SIG-M5 treated with dmso at 0.1 percent for 504 hours (cell line): ENCODE results near the gene RRP9.
"Not testable (repeated sequence)": the region's sequence is repeated elsewhere in the genome, so short reads cannot be mapped to it uniquely, and the experiment has no call there.

Source experiments
- DNase-seq: peaks from one replicate; lab custom pipeline; 2025; ENCODE audit not compliant: unreplicated experiment; lab: John Stamatoyannopoulos, UW

The RRP9 gene

DNA sequence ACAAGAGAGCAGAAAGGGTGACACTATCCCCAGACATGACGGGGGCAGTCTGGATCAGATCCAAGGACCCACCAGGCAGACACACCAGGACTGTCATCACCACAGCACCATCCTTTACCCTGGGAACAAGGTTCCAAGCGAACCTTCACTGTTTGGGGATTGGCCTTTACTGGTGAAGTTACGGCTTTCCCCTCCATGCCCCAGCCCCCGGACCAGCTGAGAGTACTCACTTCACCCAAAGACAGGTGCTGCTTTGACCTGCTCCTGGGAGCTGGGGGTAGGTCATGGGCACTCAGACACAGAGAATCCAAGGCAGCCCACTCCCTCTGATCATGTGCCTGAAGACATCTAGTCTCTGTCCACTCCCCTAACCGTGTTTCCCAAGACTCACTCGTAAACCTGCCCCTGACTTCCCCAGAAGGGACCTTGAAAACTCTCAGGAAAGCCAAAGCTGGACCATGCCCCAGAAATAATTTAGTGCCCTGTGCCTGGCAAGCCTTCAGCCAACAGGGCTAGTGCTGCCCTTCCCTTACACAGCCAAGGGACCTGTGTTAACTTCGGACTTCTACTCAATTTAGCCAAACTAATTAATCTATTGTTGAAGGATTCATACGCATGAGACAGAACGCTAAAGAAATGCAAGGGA lies 2.8 kb downstream of the RRP9 start:
- DNase-seq, result no peak

- no peak for DNase-seq
Measured at GRCh38 chr3:51937611-51938450, 3.9 kb downstream of the RRP9 start.

GRCh38 chr3:51937014-51937413 lies 4.7 kb downstream of the RRP9 start:
- no peak for DNase-seq

GRCh38 chr3:51935886-51936755 lies 5.6 kb downstream of the RRP9 start:
- DNase-seq, result no peak

DNA sequence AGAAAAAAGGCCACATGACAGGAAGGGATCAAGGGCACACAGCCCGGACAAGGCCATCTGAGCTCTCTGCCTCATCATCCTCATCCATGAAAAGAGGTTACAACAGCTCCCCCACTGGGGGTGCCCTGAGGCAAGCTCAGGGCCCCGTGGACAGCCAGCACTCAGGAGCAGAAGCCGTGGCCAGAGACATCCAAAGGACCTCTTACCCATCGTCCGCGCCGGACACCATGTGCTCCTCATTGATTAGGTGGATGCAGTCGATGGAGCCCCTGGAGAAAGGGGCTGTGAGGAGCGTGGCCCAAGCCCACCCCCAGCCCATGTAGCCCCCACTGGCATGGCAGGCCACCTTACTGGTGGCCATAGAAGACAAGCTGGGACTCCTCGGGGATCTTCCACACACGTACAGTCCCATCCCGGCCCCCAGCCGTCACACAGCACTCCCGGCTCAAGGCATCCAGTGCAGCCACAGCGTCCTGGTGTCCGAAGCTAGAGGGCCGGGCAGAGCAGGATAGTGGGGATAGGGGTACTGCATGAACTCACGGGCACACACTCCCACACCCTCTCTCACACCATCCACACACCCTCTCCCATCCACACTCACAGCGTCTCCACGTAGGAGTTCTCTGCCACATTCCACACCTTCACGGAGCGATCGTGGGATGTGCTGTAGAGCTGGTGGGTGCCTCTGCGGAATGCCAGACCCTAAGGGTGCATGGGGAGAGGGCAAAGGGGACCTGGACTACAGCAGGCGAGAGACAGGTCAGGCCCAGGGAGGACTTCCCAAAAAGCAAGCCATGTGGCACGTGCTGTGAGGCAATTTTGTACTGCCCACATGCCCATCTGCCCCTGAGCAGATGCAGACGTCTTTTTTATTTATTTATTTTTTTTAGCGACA lies 6.5 kb downstream of the RRP9 start:
- no peak for DNase-seq

DNA sequence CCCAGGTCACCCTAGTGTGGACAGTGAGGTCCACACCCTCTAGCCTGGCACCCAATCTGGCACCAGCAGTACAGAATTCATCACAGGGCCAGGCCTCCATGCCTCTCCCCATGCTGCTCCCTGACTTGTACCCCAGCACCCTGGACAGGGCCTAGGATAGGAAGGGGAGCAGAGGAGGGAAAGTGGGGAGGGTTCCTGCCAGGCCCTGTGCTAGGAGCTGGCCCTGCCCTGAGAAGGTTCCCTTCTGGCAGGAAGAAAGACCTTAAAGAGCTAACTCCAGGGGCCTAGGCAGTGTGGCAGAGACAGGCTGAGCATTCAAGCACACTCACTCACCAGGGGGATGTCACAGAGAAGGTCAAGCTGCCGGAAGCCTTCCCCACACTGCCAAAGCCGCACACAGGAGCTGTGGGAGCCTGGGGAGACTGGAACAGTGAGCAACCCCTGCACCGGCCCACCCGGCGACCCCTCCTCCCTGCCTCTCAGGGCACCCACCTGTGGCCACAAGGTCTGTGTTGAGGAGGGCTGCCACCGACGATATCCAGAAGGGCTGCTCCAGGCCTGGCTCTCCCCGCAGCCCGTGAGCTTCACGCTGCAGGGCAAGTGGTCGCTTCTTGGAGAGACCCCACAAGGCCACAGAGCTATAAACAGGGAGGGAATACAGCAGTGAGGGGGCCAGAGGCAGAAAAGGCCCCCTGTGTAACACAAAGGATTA lies 7.4 kb downstream of the RRP9 start:
- no peak for DNase-seq

- no peak for DNase-seq
Measured at GRCh38 chr3:51933471-51934138, 8.1 kb downstream of the RRP9 start.

DNA sequence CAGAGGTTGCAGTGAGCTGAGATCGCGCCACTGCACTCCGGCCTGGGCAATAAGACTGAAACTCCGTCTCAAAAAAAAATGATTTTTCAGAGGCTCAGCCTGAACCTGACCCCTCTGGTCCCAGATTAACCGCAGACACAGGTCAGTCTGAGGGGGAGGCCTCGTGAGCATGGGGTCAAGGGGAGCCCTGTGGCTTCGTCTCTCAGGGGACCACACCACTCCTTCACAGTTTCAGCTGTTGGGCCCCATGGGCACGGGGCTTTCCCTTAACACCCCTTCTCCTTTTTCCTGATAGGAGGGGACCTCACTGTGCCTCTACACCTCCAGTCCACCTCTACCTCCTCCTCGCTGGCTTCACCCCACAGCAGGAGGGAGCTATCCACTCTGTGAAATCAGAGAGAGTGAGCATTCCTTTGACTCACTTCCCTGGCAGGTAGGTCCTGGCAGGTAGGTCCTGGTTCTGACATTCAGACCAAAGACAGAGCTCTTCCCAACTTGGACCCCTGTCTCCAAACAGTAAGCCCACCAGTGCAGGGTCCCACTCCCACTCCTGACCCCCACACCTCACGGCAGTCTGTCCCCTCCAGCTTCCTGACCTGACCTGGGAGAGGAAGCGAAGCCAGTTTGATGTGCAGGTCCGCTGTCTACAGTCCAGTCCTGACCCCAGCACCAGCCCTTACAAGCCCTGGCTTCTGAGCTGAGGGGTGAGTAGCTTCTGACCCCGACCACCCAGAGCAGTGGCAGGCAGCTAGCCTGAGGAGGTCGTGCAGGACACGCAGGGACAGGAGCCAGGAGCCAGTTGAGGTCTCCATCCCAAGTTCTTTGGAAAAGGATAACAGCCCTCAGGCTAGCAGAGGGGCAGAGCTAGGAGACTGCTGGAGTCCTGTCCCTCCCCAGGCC lies 9.0 kb downstream of the RRP9 start:
- DNase-seq, result no peak

GRCh38 chr3:51931756-51932155 lies 9.9 kb downstream of the RRP9 start:
- no peak for DNase-seq

- DNase-seq, result no peak
Measured at GRCh38 chr3:51930439-51930838, 11.3 kb downstream of the RRP9 start.

- peak; percentile 48 for DNase-seq
Measured at GRCh38 chr3:51929420-51930003, 12.2 kb downstream of the RRP9 start.

- DNase-seq, result not testable (repeated sequence)
Measured at GRCh38 chr3:51928981-51929380, 12.7 kb downstream of the RRP9 start.

DNA sequence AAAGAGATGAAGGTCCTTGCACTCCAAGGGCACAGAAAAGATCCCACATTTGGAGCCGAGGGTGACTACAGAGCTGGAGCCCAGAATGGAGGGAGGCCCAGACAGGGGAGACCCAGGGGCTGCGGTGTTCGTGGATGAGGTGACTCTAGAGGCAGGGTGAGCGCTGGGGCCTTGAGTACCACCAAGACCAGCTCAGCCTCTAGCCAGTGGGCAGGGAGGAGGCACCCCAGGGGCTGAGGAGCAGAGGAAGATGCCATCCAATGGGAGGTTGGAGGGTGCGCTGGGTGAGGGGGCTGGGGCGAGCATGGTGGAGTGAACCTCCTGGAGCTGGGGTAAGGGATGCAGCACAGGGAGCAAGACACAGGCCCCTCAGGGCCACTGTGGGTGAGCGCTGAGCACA lies 13.3 kb downstream of the RRP9 start:
- no peak for DNase-seq

GRCh38 chr3:51927061-51927977 lies 14.4 kb downstream of the RRP9 start:
- DNase-seq, result no peak

DNA sequence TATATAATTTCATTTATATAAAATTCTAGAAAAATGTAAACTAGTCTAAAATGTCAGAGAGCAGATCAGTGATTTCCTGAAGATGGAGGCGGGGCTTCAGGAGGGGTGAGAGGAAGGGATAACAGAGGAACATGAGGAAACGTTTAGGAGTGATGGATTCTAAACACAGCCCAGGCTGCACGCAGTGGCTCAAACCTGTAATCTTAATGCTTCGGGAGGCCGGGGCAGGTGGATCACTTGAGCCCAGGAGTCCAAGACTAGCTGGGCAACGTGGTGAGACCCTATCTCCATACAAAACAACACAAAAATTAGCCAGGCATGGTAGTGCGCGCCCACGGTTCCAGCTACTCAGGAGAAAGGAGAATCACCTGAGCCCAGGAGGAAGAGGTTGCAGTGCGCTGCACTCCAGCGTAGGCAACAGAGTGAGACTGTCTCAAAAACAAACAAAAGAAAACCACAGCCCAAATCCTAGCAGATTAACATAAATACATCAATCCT lies 20.6 kb downstream of the RRP9 start:
- DNase-seq, result no peak

DNA sequence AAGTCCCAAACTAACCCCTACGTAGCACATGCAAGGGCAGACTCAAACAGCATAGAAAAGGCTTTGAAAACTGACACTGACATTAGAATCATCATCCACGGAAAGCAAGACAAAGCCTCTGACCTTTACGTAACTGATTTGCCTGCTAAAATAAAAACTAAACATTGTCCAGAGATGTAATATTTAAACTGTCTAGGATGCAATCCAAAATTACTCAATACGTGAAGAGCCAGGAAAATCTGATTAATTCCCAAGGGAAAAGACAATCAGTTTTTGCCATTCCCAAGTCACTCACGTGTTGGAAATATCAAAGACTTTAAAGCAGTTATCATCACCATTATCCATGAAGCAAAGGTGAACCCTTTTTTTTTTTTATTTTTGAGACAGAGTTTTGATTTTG lies 25.3 kb downstream of the RRP9 start:
- DNase-seq, result no peak

- no peak for DNase-seq
Measured at GRCh38 chr3:51908026-51908425, 33.7 kb downstream of the RRP9 start.
